ENCODE data around the gene CCDC30. TPM values are rescaled to one million over a fixed set of nuclear protein-coding genes. Genes with fewer than 3 reads are reported as not detected.

Gene CCDC30
- total and polyA plus RNA-seq, 10 of the 15 experiments (the other 5 are each of a cell fraction or from before 2014, with no cell fraction given) = 0.46 to 1.8 (median 1.0) TPM

Small RNAs within 50 kb of the gene (small RNA-seq; reads per million reads assigned to genes)
- not detected for gene RNU6-536P
- not detected for gene TMSB4XP1

Other genes with a start within 250 kb of the CCDC30 start
- gene FOXJ3, start 128.1 kb upstream of the CCDC30 start, total RNA-seq (2014; rRNA removed) = 28.3 and 34.8 TPM in 2 replicates
- 20.5 and 22.4 TPM in 2 replicates for gene FOXJ3, start 128.1 kb upstream of the CCDC30 start, total RNA-seq (2014; rRNA removed; fragmentation: Illumina TruSeq; extraction: Trizol)
- 33.6 and 36.8 TPM in 2 replicates for gene FOXJ3, start 128.1 kb upstream of the CCDC30 start, total RNA-seq (2021)
- gene FOXJ3, start 128.1 kb upstream of the CCDC30 start, polyA plus RNA-seq (2011; rRNA removed) = 41.5 and 54.2 TPM in 2 replicates
- gene FOXJ3, start 128.1 kb upstream of the CCDC30 start, polyA plus RNA-seq (2014; fragmentation: Illumina TruSeq; extraction: Trizol) = 31.7 and 35.5 TPM in 2 replicates
- 10 to 100 TPM in 1 of 2 experiments, 1 to 10 TPM in 1; 9.5 to 11.9 TPM for gene FOXJ3, start 128.1 kb upstream of the CCDC30 start, polyA plus RNA-seq (2014; fragmentation: Nextera tagmentation; extraction: Ambion mirVana)
- 19.1 and 19.8 TPM in 2 replicates for gene FOXJ3, start 128.1 kb upstream of the CCDC30 start, polyA plus RNA-seq (2014; rRNA removed)
- 10 to 100 TPM; 19.1 to 27.0 TPM for gene FOXJ3, start 128.1 kb upstream of the CCDC30 start, polyA plus RNA-seq (2016; fragmentation: Nextera tagmentation; extraction: Ambion mirVana)
- 0.16 and 0.45 TPM in 2 replicates for gene RIMKLA, start 82.5 kb upstream of the CCDC30 start, total RNA-seq (2014; rRNA removed)
- 0.04 and 0.05 TPM in 2 replicates for gene RIMKLA, start 82.5 kb upstream of the CCDC30 start, total RNA-seq (2014; rRNA removed; fragmentation: Illumina TruSeq; extraction: Trizol)
- gene RIMKLA, start 82.5 kb upstream of the CCDC30 start, total RNA-seq (2021) = 0.05 and 0.19 TPM in 2 replicates
- gene RIMKLA, start 82.5 kb upstream of the CCDC30 start, polyA plus RNA-seq (2011; rRNA removed) = 0.45 and 0.52 TPM in 2 replicates
- gene RIMKLA, start 82.5 kb upstream of the CCDC30 start, polyA plus RNA-seq (2014; fragmentation: Illumina TruSeq; extraction: Trizol) = 0.41 and 0.59 TPM in 2 replicates
- under 1 TPM; 0.07 to 0.10 TPM for gene RIMKLA, start 82.5 kb upstream of the CCDC30 start, polyA plus RNA-seq (2014; fragmentation: Nextera tagmentation; extraction: Ambion mirVana)
- 0.01 and 0.05 TPM in 2 replicates for gene RIMKLA, start 82.5 kb upstream of the CCDC30 start, polyA plus RNA-seq (2014; rRNA removed)
- under 1 TPM; 0.01 to 0.17 TPM for gene RIMKLA, start 82.5 kb upstream of the CCDC30 start, polyA plus RNA-seq (2016; fragmentation: Nextera tagmentation; extraction: Ambion mirVana)
- gene ZMYND12, start 7.3 kb upstream of the CCDC30 start, total RNA-seq (2014; rRNA removed) = 0.34 and 1.1 TPM in 2 replicates
- 0.55 and 1.4 TPM in 2 replicates for gene ZMYND12, start 7.3 kb upstream of the CCDC30 start, total RNA-seq (2014; rRNA removed; fragmentation: Illumina TruSeq; extraction: Trizol)
- gene ZMYND12, start 7.3 kb upstream of the CCDC30 start, total RNA-seq (2021) = 0.24 and 0.36 TPM in 2 replicates
- 0.62 and 0.79 TPM in 2 replicates for gene ZMYND12, start 7.3 kb upstream of the CCDC30 start, polyA plus RNA-seq (2011; rRNA removed)
- 0.86 and 0.87 TPM in 2 replicates for gene ZMYND12, start 7.3 kb upstream of the CCDC30 start, polyA plus RNA-seq (2014; fragmentation: Illumina TruSeq; extraction: Trizol)
- under 1 TPM; 0.68 to 0.69 TPM for gene ZMYND12, start 7.3 kb upstream of the CCDC30 start, polyA plus RNA-seq (2014; fragmentation: Nextera tagmentation; extraction: Ambion mirVana)
- 0.47 and 0.83 TPM in 2 replicates for gene ZMYND12, start 7.3 kb upstream of the CCDC30 start, polyA plus RNA-seq (2014; rRNA removed)
- under 1 TPM; 0.26 to 0.67 TPM for gene ZMYND12, start 7.3 kb upstream of the CCDC30 start, polyA plus RNA-seq (2016; fragmentation: Nextera tagmentation; extraction: Ambion mirVana)
- gene PPCS, start 6.7 kb upstream of the CCDC30 start, total RNA-seq (2014; rRNA removed) = 35.6 and 49.2 TPM in 2 replicates
- 44.7 and 46.6 TPM in 2 replicates for gene PPCS, start 6.7 kb upstream of the CCDC30 start, total RNA-seq (2014; rRNA removed; fragmentation: Illumina TruSeq; extraction: Trizol)
- gene PPCS, start 6.7 kb upstream of the CCDC30 start, total RNA-seq (2021) = 42.6 and 44.8 TPM in 2 replicates
- 37.4 and 56.9 TPM in 2 replicates for gene PPCS, start 6.7 kb upstream of the CCDC30 start, polyA plus RNA-seq (2011; rRNA removed)
- 44.1 and 57.2 TPM in 2 replicates for gene PPCS, start 6.7 kb upstream of the CCDC30 start, polyA plus RNA-seq (2014; fragmentation: Illumina TruSeq; extraction: Trizol)
- gene PPCS, start 6.7 kb upstream of the CCDC30 start, polyA plus RNA-seq (2014; fragmentation: Nextera tagmentation; extraction: Ambion mirVana) = 10 to 100 TPM; 57.1 to 63.2 TPM
- 41.0 and 58.2 TPM in 2 replicates for gene PPCS, start 6.7 kb upstream of the CCDC30 start, polyA plus RNA-seq (2014; rRNA removed)
- gene PPCS, start 6.7 kb upstream of the CCDC30 start, polyA plus RNA-seq (2016; fragmentation: Nextera tagmentation; extraction: Ambion mirVana) = 10 to 100 TPM; 74.4 to 79.4 TPM
- gene PPIH, start 195.1 kb downstream of the CCDC30 start, total RNA-seq (2014; rRNA removed) = 75.1 and 82.7 TPM in 2 replicates
- 114 and 116 TPM in 2 replicates for gene PPIH, start 195.1 kb downstream of the CCDC30 start, total RNA-seq (2014; rRNA removed; fragmentation: Illumina TruSeq; extraction: Trizol)
- 75.3 and 79.8 TPM in 2 replicates for gene PPIH, start 195.1 kb downstream of the CCDC30 start, total RNA-seq (2021)
- gene PPIH, start 195.1 kb downstream of the CCDC30 start, polyA plus RNA-seq (2011; rRNA removed) = 134 and 151 TPM in 2 replicates
- 172 and 241 TPM in 2 replicates for gene PPIH, start 195.1 kb downstream of the CCDC30 start, polyA plus RNA-seq (2014; fragmentation: Illumina TruSeq; extraction: Trizol)
- 100 to 1,000 TPM in 1 of 2 experiments, 10 to 100 TPM in 1; 96.3 to 114 TPM for gene PPIH, start 195.1 kb downstream of the CCDC30 start, polyA plus RNA-seq (2014; fragmentation: Nextera tagmentation; extraction: Ambion mirVana)
- gene PPIH, start 195.1 kb downstream of the CCDC30 start, polyA plus RNA-seq (2014; rRNA removed) = 123 and 130 TPM in 2 replicates
- gene PPIH, start 195.1 kb downstream of the CCDC30 start, polyA plus RNA-seq (2016; fragmentation: Nextera tagmentation; extraction: Ambion mirVana) = 100 to 1,000 TPM; 132 to 146 TPM
- gene YBX1, start 219.1 kb downstream of the CCDC30 start, total RNA-seq (2014; rRNA removed) = 872 and 1,017 TPM in 2 replicates
- 1,098 and 1,178 TPM in 2 replicates for gene YBX1, start 219.1 kb downstream of the CCDC30 start, total RNA-seq (2014; rRNA removed; fragmentation: Illumina TruSeq; extraction: Trizol)
- 936 and 947 TPM in 2 replicates for gene YBX1, start 219.1 kb downstream of the CCDC30 start, total RNA-seq (2021)
- 587 and 826 TPM in 2 replicates for gene YBX1, start 219.1 kb downstream of the CCDC30 start, polyA plus RNA-seq (2011; rRNA removed)
- 1,157 and 1,353 TPM in 2 replicates for gene YBX1, start 219.1 kb downstream of the CCDC30 start, polyA plus RNA-seq (2014; fragmentation: Illumina TruSeq; extraction: Trizol)
- gene YBX1, start 219.1 kb downstream of the CCDC30 start, polyA plus RNA-seq (2014; fragmentation: Nextera tagmentation; extraction: Ambion mirVana) = 100 to 1,000 TPM; 355 to 521 TPM
- gene YBX1, start 219.1 kb downstream of the CCDC30 start, polyA plus RNA-seq (2014; rRNA removed) = 726 and 845 TPM in 2 replicates
- 100 to 1,000 TPM; 758 to 913 TPM for gene YBX1, start 219.1 kb downstream of the CCDC30 start, polyA plus RNA-seq (2016; fragmentation: Nextera tagmentation; extraction: Ambion mirVana)

All from GM12878 (cell line).